Stimulated activated CD8-positive, alpha-beta memory T cell treated with anti-CD3 and anti-CD28 coated beads, Interleukin-15, amount 100 ng/mL, for 24 hours (primary cell): ENCODE results near the gene TMEM258.

Experiments used
- DNase-seq: peaks from one replicate; pipeline ENCODE4 v3.0.0-alpha.2; 2020; ENCODE audit warnings: low read depth

The TMEM258 gene

GRCh38 chr11:61795459-61795858 is 3.1 kb upstream of the TMEM258 start:
- DNase-seq = no peak

DNA sequence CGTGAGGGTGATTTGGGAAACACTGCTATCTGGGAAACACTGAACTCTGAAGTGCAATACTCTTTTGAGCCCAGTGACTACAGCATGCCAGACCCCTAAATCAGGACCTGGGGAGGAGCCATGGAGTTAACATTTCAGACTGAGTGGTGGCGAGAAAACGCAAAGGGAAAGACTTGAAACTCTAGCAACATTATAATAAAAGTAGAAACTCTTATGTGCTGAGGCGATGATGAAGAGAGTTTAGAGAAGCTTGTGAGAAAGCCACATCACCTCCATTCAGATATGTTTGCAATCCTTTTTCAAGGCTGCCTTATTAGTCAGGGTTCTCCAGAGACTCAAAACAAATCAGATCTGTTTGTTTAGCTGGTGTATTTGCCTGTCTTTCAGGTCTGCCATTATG is 2.2 kb upstream of the TMEM258 start:
- no peak for DNase-seq

DNA sequence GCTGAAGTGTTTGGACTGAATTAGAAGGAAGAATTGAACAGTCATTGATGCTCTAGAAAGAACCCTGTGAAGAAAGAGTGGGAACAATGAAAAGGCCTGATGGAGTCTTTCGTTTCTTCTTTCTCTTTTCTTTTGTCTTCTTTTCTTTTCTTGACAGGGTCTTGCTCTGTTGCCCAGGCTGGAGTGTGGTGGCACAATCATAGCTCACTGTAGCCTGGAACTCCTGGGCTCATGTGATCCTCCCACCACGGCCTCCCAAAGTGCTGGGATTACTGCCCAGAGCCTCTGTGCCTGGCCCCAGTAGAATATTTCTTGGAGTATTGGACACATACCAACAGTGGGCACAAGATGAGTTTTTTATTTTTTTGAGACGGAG is 1.4 kb upstream of the TMEM258 start:
- DNase-seq = no peak

- no peak for DNase-seq
Measured at GRCh38 chr11:61793083-61793828, 857 bp upstream of the TMEM258 start.

GRCh38 chr11:61791737-61792309 is 576 bp downstream of the TMEM258 start:
- no peak for DNase-seq

GRCh38 chr11:61787928-61788491 is 4.4 kb downstream of the TMEM258 start:
- DNase-seq = no peak

DNA sequence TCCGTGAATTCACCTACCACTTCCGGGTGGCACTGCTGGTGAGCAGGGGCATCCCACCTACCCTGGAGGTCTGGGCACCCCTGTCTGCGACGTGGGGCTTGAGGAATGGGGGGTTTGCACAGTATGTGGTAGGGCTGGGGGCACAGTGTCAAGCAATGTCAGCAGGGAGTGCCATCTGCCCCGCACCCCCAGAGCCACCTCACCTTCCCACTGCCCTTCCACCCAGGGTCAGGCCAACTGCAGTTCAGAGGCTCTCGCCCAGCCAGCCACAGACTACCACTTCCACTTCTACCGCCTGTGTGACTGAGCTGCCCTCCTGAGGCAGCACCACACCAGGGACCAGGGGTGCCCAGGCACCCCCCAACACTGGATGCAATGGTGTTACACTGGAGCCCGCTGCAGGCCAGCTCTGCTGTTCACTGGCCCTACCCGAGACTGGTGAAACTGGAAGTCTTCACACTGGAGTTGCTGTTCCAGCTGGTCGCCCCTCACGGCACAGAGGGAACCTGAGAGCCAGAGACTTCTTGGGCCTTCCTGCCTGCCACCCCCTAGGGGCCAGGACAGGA is 6.5 kb downstream of the TMEM258 start:
- no peak for DNase-seq

DNA sequence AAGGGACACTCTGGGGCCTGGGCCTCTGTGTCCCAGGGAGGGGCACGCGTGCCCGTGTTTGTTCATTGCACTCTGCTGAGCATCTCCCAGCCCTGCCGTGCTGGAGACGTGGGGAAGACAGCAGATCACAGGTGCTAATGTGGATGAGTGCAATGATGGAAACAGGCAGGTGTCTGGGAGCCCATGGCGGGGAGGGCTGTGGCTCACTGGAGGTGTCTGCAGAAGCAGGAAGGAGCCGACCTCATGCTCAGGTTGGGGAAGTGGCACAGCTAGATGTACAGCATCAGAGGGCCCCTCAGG is 7.9 kb downstream of the TMEM258 start:
- no peak for DNase-seq

- DNase-seq = no peak
Measured at GRCh38 chr11:61783717-61784505, 8.5 kb downstream of the TMEM258 start.

DNA sequence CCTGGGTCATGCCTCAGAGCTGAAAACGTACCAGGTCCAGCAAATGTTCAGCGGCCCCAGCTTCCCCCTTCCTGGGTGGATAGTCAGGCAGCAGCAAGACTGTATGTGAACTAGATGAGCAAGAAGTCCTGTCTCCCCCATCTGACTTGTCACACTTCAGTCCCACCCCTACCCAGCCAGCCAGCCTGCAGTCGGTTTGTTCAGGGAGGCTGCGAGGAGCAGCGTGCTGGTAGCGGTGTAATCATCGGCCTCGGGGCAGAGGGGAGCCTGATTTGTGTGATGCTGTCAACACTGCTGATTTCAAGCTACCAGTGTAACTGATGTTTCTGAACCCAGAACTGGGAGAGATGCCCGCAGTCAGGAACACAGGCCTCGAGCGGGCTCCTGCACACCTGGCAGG is 9.6 kb downstream of the TMEM258 start:
- no peak for DNase-seq

DNA sequence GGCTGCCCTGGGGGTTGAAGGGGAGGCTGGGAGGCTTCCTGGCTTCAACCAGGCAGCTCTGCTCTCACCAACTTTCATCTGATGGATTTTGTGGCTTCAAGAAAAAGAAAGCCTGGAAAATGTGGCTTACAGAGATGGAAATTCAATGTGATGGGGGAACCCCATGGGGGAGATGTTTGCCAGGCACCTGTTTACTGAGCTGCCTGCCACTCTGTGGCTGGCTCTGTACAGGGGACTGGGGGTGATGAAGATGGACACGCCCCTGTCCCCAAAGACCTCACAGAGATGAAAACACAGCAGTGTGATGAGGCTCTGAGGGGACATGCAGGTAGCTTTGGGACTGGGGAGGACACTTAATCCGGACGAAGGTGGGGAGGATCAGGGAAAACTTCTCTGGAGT is 10.1 kb downstream of the TMEM258 start:
- DNase-seq = no peak

- no peak for DNase-seq
Measured at GRCh38 chr11:61781585-61781984, 10.8 kb downstream of the TMEM258 start.

DNA sequence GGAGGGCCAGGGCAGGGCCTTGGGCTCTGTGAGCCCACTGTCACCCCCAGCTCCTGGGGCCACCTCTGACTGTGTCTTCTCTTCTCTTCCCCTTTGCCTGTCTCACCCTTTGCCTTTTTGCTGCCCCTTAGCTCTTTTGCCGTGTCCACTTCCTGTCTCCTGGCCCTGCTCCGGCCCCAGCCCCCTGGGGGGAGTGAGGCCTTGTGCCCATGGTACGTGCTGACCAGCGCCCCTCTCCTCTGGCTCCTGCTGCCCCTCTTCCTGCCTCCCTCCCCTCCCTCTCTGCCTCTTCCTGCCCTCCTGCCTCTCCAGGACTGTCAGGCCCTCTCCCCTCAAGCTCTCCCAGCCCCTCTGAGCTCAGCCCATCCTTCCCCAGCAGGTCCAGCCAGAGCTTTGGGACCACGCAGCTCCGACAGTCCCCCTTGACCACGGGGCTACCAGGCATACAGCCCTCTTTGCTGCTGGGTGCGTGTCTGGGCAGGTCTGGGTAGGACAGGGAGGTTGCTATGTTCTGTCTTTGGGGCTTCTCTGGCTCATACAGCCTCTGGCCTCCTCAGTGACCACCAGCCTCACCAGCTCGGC is 11.7 kb downstream of the TMEM258 start:
- DNase-seq = no peak

GRCh38 chr11:61779666-61780525 is 12.5 kb downstream of the TMEM258 start:
- no peak for DNase-seq

DNA sequence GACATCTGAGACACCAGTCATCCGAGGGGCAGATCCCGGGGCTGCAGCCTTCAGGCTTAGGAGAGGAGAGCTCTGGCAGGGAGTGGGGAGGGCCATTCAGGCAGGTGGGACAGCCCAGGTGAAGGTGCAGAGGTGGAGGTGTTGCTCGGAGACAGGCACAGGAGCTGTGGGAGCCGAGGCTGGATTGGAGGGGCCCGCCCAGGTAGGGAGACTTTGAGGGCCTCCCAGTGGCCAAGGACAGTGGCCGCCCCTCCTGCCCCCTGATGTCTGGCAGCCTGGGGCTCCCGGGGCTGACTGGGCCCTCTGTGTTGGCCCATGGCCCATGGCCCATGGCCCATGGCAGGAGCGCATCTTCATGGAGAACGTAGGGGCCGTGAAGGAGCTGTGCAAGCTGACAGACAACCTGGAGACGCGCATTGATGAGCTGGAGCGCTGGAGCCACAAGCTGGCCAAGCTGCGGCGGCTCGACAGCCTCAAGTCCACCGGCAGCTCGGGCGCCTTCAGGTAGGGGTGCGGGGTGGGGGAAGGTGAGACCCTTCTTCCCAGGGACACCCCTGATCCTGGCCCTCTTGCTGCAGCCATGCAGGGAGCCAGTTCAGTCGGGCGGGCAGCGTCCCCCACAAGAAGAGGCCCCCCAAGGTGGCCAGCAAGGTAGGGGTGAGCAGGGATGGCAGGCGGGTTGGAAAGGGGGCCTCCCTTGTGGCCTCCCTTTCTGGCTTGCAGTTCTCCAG is 13.3 kb downstream of the TMEM258 start:
- no peak for DNase-seq

DNA sequence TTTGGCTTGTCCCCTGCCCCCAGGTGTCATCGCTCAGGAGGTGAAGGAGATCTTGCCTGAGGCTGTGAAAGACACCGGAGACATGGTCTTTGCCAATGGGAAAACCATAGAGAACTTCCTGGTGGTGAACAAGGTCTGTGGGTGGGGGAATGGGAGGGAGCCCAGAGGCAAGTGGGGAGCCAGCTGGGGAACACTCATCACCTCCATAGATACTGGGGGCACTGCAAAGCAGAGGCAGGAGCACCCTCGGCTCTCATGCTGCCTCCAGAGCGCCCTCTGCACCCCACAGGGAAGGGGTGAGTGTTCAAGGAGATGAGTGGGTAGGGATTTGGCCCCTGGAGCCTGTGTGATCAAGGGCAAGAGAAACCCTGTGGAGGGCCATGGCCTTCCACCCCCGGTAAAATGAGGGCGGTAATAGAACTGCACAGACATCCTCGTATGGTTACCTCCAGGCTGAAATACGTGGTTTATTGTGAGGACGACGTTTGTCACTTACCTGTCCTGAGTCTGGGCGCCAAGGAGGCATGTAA is 14.0 kb downstream of the TMEM258 start:
- DNase-seq = no peak

GRCh38 chr11:61777234-61778090 is 14.9 kb downstream of the TMEM258 start:
- DNase-seq = peak; percentile 25

DNA sequence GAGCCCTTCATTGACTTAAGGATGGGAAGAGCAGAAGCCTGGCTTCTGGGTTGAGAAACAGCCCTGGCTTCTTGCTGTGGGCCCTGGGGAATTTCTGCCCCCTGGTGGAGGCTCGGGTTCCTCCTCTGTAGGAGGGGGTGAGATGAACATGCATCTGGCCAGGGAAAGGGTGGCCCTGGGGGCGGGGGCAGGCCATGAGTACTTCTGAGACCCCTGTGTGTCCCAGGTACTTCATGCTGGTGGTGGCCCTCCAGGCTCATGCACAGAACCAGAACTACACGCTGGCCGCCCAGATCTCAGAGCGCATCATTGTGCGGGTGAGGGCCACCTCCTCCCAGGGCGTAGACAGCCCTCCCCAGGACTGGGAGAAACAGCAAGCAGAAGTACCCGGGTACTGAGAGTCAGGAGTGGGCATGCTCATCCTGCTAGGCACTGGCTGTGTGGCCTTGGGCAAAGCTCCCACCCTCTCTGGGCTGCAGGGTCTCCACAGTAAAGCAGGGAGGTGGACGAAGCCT is 15.8 kb downstream of the TMEM258 start:
- peak; percentile 30 for DNase-seq
